Left colon (tissue), 2 donors: Measurements from ENCODE around the gene TDRD9. TPM values are rescaled to one million over a fixed set of nuclear protein-coding genes. Genes with fewer than 3 reads are reported as not detected.
"Not testable (repeated sequence)": the region's sequence is repeated elsewhere in the genome, so short reads cannot be mapped to it uniquely, and the experiment has no call there.

Experiments used
- ATAC-seq: fragments of 200-7000 bp; cut with Tn5 transposase; one replicate; pipeline ENCODE4 v1.9.1; 2020; ENCODE audit warnings: mild to moderate bottlenecking, moderate library complexity
- DNase-seq, 2 donors: peaks; one replicate each; pipeline ENCODE4 v3.0.0-alpha.2; 2020
- intact Hi-C, 2 donors: fragments of 100-400 bp; cut with DNase I in 1 of 2; cut with micrococcal nuclease in 1 of 2; formaldehyde crosslinking; loops; one replicate each; pipeline versions ENCODE4 v1.11.2 to v1.14.0; 2022; cut with DNase I, micrococcal nuclease
- total RNA-seq, 2 donors: library from RNA; stranded (reverse); fragmentation: NEBNext Ultra II Directional; extraction: Animal tissue kit (Norgen Biotek cat#: 25700); gene quantifications; one replicate each; pipeline ENCODE4 v1.2.1, GENCODE V29; 2021
- donor health status: DM: no; HTN: no; CAD: no.
- donor health status: DM: yes; HTN: yes; CAD: no.

The TDRD9 gene
- total RNA-seq, 2 donors from 2014 or later, result 0.22 to 0.24 TPM

DNA sequence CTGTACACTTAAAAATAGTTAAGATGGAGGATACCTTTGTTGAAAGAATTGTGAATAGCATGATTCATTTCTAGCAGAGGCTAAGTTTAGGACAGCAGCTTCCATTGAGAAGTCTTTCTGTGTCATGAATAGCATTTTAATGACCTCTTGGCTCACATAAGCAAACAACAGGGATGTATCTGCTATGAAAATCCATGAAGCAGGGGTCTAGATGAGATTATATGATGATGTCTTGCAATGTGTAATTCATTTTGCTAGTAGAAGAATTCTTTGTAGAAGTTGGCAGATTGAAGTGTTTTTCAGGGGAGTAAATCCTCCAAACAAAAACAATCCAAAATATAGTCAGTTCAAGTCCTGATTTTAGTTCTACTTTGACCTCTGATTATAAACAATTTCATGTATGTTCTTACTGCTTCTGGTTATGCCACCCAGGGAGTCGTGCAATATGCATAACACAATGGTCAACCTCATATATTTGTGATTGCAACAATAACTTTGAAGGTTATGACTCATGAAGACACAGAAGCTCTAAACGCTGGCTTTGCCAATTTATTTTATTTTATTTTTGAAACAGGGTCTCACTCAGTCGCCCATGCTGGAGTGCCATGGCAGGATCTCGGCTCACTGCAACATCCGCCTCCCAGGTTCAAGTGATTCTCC lies 21.0 kb downstream of the TDRD9 start:
- intact Hi-C loops, result no loop called here
- DNase-seq (no peak), ATAC-seq (no peak)

DNA sequence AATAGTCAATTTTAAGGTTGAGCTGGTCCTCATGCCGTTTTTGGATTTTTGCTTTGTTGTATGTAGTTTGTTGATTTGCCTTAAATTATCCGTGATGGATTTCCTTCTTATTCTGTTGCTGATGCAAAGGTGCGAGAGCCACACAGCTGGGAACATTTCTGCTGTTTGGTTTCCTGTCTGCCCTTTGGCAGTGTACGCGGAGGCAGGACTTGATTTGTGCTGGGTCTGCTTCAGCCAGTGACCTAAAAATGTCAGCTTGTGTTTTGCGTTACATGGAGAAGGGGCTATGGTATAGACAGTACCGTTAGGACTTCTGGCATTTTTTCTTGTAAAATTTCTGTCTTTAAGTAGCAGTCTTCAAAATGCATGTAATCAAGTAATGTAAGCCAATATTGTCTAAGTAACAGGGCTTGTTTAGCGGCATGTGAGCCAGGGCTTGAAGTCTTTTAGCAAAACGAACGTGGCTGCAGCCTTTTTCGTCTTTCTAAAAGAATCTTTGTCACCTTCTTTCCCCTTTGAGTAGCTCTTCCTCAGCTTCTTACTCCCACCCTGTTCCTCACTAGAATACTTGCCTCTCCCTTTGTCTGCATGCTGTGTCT lies 32.3 kb downstream of the TDRD9 start:
- intact Hi-C loops, result no loop called here
- DNase-seq (no peak), ATAC-seq (no peak)

DNA sequence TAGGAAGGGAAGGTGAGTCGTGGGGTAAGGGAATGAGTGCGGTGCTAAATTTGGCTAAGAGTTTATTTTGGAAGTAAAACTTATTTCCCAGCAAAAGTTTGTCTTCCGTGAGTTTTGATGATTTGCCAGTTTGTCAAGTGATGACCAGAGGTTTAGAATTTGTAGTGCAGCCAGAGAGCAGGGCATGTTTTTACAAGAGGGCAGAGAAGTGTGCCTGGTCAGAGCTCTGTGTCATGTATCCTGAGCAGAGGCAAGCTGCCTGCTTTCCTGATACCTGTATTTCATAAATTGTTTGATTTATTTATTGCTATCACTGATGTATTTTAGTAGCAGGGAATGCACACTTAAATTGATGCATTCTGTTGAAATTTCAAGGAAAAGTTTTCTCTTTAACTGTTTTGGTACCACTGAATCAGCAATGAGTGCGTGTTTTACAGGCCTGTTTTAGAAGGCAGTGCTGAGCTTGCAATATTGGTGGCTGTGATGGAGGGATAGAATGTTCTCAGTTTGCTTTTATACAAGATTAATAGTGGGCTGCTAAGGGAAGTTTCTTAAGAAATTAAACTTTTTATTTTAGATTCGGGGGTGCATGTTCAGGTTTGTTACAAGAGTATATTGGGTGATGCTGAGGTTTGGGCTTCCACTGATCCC lies 33.8 kb downstream of the TDRD9 start:
- no peak for DNase-seq
- ATAC-seq, result no peak
- intact Hi-C loops, result no loop called here

DNA sequence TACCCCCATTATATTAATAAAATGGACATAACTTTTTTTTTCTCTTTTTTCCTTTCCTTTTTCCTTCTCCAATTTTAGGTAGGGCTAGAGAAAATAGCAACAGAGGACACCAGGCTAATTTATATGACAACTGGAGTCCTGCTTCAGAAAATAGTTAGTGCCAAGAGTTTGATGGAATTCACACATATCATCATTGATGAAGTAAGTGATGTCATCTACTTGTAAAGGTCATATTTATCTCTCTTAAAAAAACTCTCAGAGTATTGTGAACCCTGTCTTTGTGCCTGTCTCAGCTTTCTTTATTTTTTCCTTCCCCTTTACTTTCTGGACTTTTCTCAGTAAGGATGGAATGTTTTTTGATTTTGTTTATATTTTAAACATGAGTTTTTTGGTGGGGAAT lies 38.4 kb downstream of the TDRD9 start:
- ATAC-seq, result no peak
- intact Hi-C loops, result no loop called here

DNA sequence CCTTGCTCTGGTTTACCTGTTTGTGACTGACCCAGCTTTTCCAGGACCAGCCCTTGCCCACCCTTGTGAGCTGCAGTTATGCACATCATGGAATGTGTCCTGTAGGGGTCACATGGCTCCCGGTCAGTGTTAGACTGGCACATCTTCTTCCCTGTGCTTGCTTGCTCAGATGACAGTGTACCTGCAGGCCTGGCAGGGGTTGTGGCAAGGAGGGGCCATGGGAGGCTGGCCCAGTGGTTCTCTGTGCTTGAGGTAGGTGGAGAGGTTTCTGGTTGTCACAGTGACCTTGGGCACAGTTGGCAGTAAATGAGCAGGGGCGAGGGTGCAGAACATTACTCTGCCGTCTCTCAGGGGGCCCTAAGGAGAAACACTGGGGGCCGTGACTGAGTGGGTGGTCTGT lies 41.7 kb downstream of the TDRD9 start:
- DNase-seq, result no peak
- intact Hi-C loops, result loop anchor here in 1 of 2 donors (10.0 kb wide), 1 partner anchor 165 kb away; no protein-coding TSS in a partner anchor
- ATAC-seq, result no peak

More for the DNA sequence above, 38.4 kb downstream of the TDRD9 start:
- no peak for DNase-seq

DNA sequence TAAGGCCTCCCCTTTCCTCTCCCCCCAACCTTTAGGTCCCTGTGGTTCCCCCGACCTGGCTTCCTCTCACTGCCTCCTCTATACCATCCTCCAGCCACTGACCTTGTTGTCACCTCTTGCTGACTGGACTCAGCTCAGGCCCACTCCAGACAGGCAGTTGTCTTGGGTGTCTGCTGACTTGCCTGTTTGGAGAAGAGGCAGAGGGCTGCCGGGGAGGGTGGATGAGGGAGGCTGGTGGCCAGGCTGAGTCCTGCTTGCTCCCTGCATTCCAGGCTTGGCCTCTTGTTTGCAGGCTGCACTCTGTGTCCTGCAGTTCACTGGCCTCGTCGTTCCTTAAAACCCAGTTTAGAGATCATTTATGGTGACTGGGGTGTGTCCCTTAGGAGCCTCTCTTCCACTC lies 45.1 kb downstream of the TDRD9 start:
- ATAC-seq, result no peak
- intact Hi-C loops, result loop anchor here in 1 of 2 donors (10.0 kb wide), 1 partner anchor 169 kb away; no protein-coding TSS in a partner anchor
- DNase-seq, result no peak

DNA sequence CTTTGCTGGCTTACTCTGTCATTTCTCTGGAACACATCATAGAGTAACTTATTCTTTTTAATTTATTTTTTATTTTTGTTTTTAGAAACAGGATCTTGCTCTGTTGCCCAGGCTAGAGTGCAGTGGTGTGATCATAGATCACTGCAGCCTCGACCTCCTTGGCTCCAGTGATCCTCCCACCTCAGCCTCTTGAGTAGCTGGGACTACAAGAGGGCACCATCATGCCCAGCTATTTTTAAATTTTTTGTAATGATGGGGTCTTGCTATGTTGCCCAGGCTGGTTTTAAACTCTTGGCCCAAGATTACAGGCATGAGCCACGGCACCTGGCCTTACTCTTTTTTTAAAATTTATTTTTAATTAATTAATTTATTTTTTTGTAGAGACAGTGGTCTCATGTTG lies 46.3 kb downstream of the TDRD9 start:
- no peak for DNase-seq
- intact Hi-C loops, result loop anchor here in 1 of 2 donors (10.0 kb wide), 1 partner anchor 170 kb away; no protein-coding TSS in a partner anchor
- no peak for ATAC-seq

DNA sequence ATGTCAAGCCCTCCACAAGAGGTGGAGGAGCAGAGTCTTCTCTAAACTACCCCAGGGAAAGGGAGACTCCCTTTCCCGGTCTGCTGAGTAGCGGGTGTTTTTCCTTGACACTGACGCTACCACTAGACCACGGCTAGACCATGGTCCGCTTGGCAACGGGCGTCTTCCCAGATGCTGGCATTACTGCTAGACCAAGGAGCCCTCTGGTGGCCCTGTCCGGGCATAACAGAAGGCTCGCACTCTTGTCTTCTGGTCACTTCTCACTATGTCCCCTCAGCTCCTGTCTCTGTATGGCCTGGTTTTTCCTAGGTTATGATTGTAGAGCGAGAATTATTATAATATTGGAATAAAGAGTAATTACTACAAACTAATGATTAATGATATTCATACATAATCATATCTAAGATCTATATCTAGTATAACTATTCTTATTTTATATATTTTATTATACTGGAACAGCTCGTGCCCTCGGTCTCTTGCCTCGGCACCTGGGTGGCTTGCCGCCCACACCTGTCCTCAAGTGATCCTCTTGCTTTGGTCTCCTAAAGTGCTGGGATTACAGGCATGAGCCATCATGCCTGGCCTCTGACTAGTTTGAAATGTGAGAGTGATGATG lies 52.5 kb downstream of the TDRD9 start:
- intact Hi-C loops, result not testable (repeated sequence)
- ATAC-seq (peak; percentile 44), DNase-seq (peak; percentile 53 to 67)

DNA sequence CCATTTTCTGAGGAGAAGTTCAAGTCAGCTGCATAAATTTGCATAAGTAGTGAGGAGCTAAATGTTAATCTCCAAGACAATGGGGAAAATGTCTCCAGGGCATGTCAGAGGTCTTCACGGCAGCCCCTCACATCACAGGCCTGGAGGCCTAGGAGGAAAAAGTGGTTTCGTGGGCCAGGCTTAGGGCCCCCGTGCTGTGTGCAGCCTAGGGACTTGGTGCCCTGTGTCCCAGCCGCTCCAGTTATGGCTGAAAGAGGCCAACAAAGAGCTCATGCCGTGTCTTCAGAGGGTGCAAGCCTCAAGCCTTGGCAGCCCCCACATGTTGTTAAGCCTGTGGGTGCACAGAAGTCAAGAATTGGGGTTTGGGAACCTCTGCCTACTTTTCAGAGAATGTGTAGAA lies 55.9 kb downstream of the TDRD9 start:
- intact Hi-C loops, result no loop called here
- ATAC-seq, result no peak
- no peak for DNase-seq

DNA sequence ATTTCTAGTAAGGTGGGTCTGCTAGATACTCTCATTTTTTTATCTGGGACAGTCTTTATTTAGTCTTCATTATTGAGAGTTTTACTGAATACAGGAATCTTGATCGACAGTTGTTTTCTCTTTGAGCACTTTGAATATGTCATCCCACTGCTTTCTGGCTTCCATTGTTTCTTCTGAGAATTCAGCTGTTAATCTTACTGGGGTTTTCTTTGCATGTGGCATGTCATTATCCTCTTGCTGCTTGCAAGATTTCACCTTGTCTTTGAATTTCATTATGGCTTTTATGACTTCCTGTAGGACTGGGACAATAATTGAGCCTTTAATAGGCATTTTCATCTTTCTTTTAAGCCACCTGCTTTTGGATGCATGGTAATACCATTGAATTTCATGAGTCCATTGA lies 60.8 kb downstream of the TDRD9 start:
- no peak for ATAC-seq
- DNase-seq, result no peak
- intact Hi-C loops, result no loop called here

DNA sequence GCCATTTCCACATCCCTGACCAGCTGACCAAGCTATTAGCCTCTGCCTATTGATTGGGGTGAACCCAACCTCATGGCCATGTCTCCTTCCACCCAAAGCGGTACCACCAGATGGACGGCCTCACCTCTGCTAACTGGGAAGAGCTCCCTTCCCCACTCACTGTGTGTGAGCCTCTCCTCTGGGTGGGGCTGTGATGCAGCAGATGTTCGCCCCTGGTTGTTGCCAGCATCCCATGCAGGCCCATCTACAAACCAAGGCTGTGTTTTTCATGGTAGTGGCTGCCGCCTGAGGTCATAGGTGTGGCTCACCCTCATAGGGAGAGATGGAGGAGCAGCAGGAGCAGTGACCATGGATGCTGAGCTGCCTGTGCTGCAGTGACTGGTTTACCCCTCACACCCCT lies 61.7 kb downstream of the TDRD9 start:
- DNase-seq (no peak), ATAC-seq (no peak)
- intact Hi-C loops, result no loop called here

DNA sequence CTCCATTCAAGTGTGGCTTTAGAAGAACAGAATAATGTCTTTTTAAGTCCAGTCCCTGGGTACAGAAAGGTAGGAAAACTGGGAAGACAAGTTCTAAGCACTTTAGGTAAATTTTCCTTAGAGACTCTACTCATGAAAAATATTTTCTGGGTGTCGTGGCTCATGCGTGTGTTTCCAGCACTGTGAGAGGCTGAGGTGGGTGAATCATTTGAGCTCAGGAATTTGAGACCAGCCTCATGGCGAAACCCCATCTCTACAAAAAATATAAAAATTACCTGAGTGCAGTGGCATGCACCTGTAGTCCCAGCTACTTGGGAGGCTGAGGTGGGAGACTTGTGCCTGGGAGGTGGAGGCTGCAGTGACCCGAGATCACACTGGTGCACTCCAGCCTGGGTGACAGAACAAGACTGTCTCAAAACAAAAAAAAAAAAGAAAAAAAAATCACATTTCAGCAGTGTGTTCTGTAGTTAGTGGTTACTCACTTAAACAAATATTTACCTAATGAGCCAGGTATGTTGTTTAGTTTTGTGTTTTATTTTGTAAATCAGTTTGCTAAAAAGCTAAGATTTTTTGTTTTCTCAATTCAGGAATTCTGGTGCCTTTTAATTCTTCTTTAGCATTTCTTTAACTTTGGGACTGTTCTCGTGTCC lies 66.4 kb downstream of the TDRD9 start:
- ATAC-seq (no peak), DNase-seq (no peak)
- intact Hi-C loops, result no loop called here

DNA sequence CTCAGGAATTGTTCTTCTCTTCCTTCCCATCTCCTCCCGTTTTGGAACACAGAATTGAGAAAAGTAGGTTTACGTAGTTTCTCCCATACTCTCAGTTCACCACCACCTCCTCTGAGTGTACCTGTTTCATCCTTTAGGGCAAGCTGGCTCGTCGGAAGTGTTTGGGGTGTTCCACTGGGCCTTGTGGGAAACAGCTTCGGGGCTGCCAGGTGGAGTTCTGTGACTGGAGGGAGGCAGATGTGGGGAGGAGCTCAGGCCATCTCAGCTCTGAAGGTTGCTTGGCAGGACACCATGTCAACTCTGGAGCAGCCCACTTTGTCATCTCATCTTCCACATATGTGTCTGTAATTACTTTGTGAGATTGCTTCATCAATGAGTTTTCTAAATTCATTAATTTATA lies 67.6 kb downstream of the TDRD9 start:
- intact Hi-C loops, result no loop called here
- ATAC-seq, result no peak

DNA sequence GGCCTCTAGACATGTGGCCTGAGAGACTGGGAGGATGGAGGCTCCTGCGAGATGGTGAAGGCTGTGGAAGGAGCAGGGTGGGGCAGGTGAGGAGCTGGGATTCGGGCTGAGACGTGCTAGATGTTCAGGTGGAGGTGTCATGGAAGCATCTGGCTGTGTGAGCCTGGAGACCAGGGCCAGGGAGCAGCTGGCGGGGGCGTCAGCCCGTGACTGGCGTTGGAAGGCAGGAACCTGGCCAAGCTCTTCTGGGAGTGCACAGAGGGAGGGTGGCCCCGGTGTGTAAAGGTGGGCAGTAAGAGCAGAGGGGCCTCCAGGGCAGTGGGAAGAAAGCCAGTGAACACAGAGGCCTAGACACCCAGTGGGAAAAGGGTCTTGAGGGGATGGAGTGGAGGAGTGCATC lies 69.1 kb downstream of the TDRD9 start:
- ATAC-seq (no peak), DNase-seq (no peak)
- intact Hi-C loops, result no loop called here

More for the DNA sequence above, 67.6 kb downstream of the TDRD9 start:
- no peak for DNase-seq

DNA sequence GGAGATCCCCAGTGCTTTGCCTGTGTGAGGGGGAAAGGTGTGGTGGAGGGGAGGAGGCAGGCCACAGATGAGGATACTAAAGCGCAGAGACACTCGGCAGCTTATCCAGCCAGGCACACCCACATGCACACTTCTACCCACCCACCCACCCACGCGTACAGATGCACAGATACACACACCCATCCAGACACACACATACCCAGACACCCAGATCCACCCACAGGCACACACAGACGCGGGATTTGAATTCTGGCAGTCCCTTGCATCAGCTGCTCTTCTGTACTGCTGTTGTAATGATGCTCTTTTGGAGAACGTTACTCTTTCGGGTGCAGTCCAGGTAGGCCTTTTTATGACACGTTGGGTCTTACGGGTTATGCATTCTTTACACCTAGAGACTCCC lies 69.8 kb downstream of the TDRD9 start:
- DNase-seq, result no peak
- intact Hi-C loops, result no loop called here
- ATAC-seq, result no peak

DNA sequence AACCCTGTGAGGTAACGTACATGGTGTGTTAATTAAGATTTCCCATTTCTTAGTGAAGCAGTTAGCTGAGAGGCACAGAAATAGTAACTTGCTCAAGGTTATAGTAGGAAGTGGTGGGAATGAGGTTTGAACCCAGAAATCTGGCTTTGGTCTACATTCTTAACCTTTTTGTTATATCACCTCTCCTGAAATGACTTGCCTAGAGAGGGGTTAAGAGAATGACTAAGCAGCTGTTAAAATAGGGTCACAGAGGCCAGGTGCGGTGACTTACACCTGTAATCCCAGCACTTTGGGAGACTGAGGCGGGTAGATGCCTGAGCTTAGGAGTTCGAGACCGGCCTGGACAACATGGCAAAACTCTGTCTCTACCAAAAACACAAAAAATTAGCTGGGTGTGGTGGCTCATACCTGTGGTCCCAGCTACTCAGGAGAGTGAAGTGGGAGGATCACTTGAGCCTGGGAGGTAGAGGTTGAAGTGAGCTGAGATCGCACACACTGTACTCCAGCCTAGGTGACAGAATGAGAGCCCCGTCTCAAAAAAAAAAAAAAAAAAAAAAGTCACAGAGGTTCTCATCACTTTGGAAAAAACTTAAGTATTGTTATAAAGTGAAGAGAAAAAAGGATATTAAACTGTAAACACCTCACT lies 71.7 kb downstream of the TDRD9 start:
- intact Hi-C loops, result no loop called here
- ATAC-seq, result no peak
- no peak for DNase-seq

DNA sequence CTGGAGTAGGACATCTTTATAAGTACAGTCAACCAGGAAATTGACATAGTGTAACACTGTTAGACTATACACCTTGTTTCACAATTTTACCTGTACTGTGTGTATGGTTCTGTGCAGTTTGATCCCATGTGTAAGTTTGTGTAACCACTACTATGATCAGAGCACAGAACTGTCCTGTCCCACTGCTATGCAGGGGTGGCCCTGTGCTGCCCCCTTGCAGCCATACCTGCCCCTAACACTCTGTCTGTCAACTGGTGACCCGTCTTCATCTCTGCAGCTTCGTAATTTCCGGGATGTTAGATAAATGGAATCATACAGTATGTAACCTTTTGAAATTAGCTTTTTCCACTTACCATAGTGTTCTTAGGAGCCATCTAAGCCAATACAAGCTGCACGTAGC lies 72.7 kb downstream of the TDRD9 start:
- intact Hi-C loops, result no loop called here
- peak; percentile 22 for ATAC-seq
- DNase-seq, result no peak

DNA sequence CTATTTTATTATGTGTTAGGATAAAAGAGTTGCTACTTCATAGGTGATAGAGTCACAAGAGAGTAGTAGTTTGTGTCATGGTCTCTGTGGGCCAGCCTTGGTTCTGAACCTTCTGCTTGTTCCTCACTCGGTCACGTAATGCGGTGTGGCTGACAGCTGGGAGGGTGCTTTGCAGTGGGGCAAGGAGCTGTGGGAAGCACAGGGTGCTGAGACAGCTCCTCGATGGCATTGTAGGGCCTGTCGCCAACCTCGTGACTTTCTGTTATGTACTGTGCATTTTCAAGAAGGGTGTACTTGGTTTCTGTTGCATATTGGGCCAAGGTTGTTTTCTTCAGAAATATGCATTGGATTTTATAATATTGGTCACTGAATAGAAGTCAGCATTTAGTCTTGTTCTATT lies 75.4 kb downstream of the TDRD9 start:
- ATAC-seq (no peak), DNase-seq (no peak)
- intact Hi-C loops, result no loop called here

DNA sequence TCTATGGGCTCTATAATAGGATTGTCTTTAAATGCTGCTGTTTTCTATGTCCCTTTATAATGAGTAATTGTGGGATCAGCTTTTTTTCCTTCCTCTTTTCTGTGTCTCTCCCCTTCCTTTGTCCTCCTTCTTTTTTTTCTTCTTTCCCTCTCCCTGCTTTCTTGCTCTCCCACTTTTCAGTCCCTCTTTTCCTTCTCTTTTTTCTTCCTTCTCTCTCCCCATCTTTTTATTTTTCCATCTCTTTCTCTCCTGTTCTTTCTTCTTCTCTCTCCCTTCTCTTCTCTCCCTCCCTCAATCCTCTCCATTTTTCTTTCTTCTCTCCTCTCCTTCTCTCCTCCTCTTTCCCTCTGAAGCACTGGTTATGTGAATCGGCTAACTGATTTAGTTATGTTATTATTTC lies 76.6 kb downstream of the TDRD9 start:
- no peak for DNase-seq
- no peak for ATAC-seq
- intact Hi-C loops, result no loop called here
